OCI-LY1 (cell line): Measurements from ENCODE around the gene MYO1G.

Source experiments
- H2AFZ ChIP-seq: fragments of 200-600 bp; sonication (generic), shearing (Covaris generic); 2 replicates; pipeline ENCODE4 v1.6.0; 2014; ENCODE audit warnings: antibody characterized with exemption, mild to moderate bottlenecking, low read length
- H3F3A ChIP-seq: fragments of 200-600 bp; sonication (generic), shearing (Covaris generic); 2 replicates; pipeline ENCODE4 v1.6.0; 2014; ENCODE audit warnings: mild to moderate bottlenecking, antibody characterized with exemption, low read length, moderate library complexity; ENCODE audit not compliant: insufficient read depth
- H3K27ac ChIP-seq: fragments of 200-600 bp; sonication (generic); 2 replicates; pipeline ENCODE4 v1.5.1; 2014; ENCODE audit warnings: low read length, mixed run types, mild to moderate bottlenecking, low read depth; ENCODE audit not compliant: poor library complexity, severe bottlenecking
- H3K27me3 ChIP-seq: fragments of 200-600 bp; sonication (generic); 2 replicates; pipeline ENCODE4 v1.6.0; 2014; ENCODE audit warnings: antibody characterized with exemption, mild to moderate bottlenecking, low read length, moderate library complexity; ENCODE audit not compliant: insufficient read depth
- H3K36me3 ChIP-seq: fragments of 200-600 bp; sonication (generic); 2 replicates; pipeline ENCODE4 v1.6.1; 2014; ENCODE audit warnings: mild to moderate bottlenecking, antibody characterized with exemption, low read length, moderate library complexity, mixed read lengths; ENCODE audit not compliant: insufficient read depth
- H3K4me1 ChIP-seq: fragments of 200-600 bp; sonication (generic); 2 replicates; pipeline ENCODE4 v1.5.1; 2014; ENCODE audit warnings: mild to moderate bottlenecking, low read length, moderate library complexity; ENCODE audit not compliant: insufficient read depth, severe bottlenecking
- H3K4me2 ChIP-seq: fragments of 200-600 bp; sonication (generic), shearing (Covaris generic); 2 replicates; pipeline ENCODE4 v1.6.1; 2014; ENCODE audit warnings: low read length
- H3K4me3 ChIP-seq: fragments of 200-600 bp; sonication (generic); 2 replicates; pipeline ENCODE4 v1.5.1; 2014; ENCODE audit warnings: low read length, low read depth, mild to moderate bottlenecking, mixed read lengths; ENCODE audit not compliant: poor library complexity, severe bottlenecking
- H3K79me2 ChIP-seq: fragments of 200-600 bp; shearing (Covaris generic); 2 replicates; pipeline ENCODE4 v1.6.1; 2016; ENCODE audit warnings: mixed run types, low read length, mixed read lengths; ENCODE audit not compliant: insufficient read depth
- H3K9ac ChIP-seq: fragments of 200-600 bp; sonication (generic), shearing (Covaris generic); 2 replicates; pipeline ENCODE4 v1.6.1; 2014; ENCODE audit warnings: mild to moderate bottlenecking, low read length, mixed read lengths
- H3K9me2 ChIP-seq: fragments of 200-600 bp; sonication (generic), shearing (Covaris generic); 2 replicates; pipeline ENCODE4 v1.6.1; 2014; ENCODE audit warnings: low read depth, mild to moderate bottlenecking, low read length, mixed read lengths
- H3K9me3 ChIP-seq: fragments of 200-600 bp; shearing (Covaris generic); 2 replicates; pipeline ENCODE4 v1.6.1; 2014; ENCODE audit warnings: low read length, mixed read lengths
- H4K20me1 ChIP-seq: fragments of 200-600 bp; sonication (generic), shearing (Covaris generic); 2 replicates; pipeline ENCODE4 v1.6.0; 2016; ENCODE audit warnings: mild to moderate bottlenecking, low read length; ENCODE audit not compliant: insufficient read depth
- CTCF ChIP-seq: fragments of 200-600 bp; sonication (generic), shearing (Covaris generic); IDR thresholded peaks from 2 replicates; pipeline ENCODE4 v1.5.1; 2017; ENCODE audit warnings: mild to moderate bottlenecking, antibody characterized with exemption, low read length, moderate library complexity, mixed read lengths
- EZH2 ChIP-seq: fragments of 200-600 bp; sonication (generic), shearing (Covaris generic); IDR thresholded peaks from 2 replicates; pipeline ENCODE4 v1.8.0; 2017; ENCODE audit warnings: borderline replicate concordance, mixed run types, mild to moderate bottlenecking, antibody characterized with exemption, low read length, moderate library complexity, mixed read lengths

MYO1G gene

GRCh38 chr7:44977304-44977958 lies 1.4 kb downstream of the MYO1G start:
- peaks cover 40% of the 10 kb centered on the region for H3K36me3 ChIP-seq
- H3K4me2 ChIP-seq = peak overlapping the region; percentile 86
- no peak for TF ChIP-seq EZH2
- TF ChIP-seq CTCF = no peak
- H3F3A ChIP-seq = peaks cover 19% of the 10 kb centered on the region
- no peaks in the 10 kb centered on the region for H3K79me2 ChIP-seq
- peaks cover 57% of the 10 kb centered on the region for H3K4me1 ChIP-seq
- peak overlapping the region; percentile 77 for H3K9ac ChIP-seq
- H4K20me1 ChIP-seq = no peaks in the 10 kb centered on the region
- no peaks in the 10 kb centered on the region for H3K9me2 ChIP-seq
- H3K4me3 ChIP-seq = peak overlapping the region; percentile 60
- H3K27me3 ChIP-seq = no peaks in the 10 kb centered on the region
- H3K27ac ChIP-seq = peak overlapping the region; percentile 95
- H3K9me3 ChIP-seq = no peaks in the 10 kb centered on the region
- no peak overlapping the region for H2AFZ ChIP-seq

DNA sequence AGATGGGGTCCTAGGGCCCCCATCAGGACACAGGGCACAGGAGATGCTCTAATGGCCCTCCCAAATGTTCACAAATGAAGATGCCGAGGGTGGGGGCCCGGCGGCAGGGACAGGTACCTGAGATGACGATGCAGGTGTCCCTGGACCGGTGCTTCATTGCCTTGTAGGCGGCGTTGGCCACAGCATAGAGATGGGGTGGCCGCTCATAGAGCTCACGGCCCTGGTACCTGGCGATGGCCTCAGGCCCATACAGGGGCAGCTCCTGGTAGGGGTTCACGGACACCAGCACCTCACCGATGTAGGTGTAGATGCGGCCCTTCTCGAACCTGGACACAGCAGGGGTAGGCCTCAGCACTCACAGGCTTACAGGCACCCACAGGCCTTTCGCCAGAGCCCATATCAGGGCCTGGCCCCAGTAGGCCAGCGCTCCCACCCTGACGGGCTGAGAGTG lies 2.0 kb downstream of the MYO1G start:
- no peaks in the 10 kb centered on the region for H4K20me1 ChIP-seq
- TF ChIP-seq CTCF (no peak), EZH2 (no peak)
- H3K27ac ChIP-seq = peak overlapping the region; percentile 95
- peaks cover 18% of the 10 kb centered on the region for H3F3A ChIP-seq
- H3K9me2 ChIP-seq = no peaks in the 10 kb centered on the region
- H3K4me3 ChIP-seq = no peak overlapping the region
- H3K79me2 ChIP-seq = no peaks in the 10 kb centered on the region
- no peaks in the 10 kb centered on the region for H3K27me3 ChIP-seq
- peaks cover 34% of the 10 kb centered on the region; the same call in 1 of the 2 replicates for H3K36me3 ChIP-seq
- no peak overlapping the region for H2AFZ ChIP-seq
- peaks cover 51% of the 10 kb centered on the region for H3K4me1 ChIP-seq
- H3K9ac ChIP-seq = no peak overlapping the region; the same call in 1 of the 2 replicates
- H3K4me2 ChIP-seq = peak overlapping the region; percentile 23; the same call in 1 of the 2 replicates
- H3K9me3 ChIP-seq = no peaks in the 10 kb centered on the region

GRCh38 chr7:44976040-44976745 lies 2.6 kb downstream of the MYO1G start:
- Histone ChIP-seq H4K20me1 (no peaks in the 10 kb centered on the region), H3K9me3 (no peaks in the 10 kb centered on the region), H3K4me1 (peaks cover 45% of the 10 kb centered on the region), H3K27me3 (no peaks in the 10 kb centered on the region), H3K27ac (no peak overlapping the region), H2AFZ (no peak overlapping the region), H3K9ac (no peak overlapping the region), H3K36me3 (peaks cover 30% of the 10 kb centered on the region; the same call in 1 of the 2 replicates), H3K9me2 (no peaks in the 10 kb centered on the region), H3F3A (peaks cover 13% of the 10 kb centered on the region), H3K4me3 (no peak overlapping the region), H3K79me2 (no peaks in the 10 kb centered on the region), H3K4me2 (no peak overlapping the region)
- TF ChIP-seq EZH2 = no peak
- TF ChIP-seq CTCF = no peak
